Spleen (tissue), 11 donors: ENCODE data around the gene ZRANB1. TPM values are rescaled to one million over a fixed set of nuclear protein-coding genes. Genes with fewer than 3 reads are reported as not detected.

ENCODE experiments used
- DNase-seq: peaks from one replicate; pipeline ENCODE4 v3.0.0-alpha.2; 2020
- H3K27ac ChIP-seq, 8 donors: fragments of 200-600 bp; sonication (generic) in 7 of 8; 1 replicate in 4 of 8; 2 replicates in 4 of 8; pipeline versions ENCODE4 v1.5.0 to v1.8.0; 2016 to 2021; ENCODE audit warnings: inconsistent platforms in 4 of 8, mild to moderate bottlenecking in 4 of 8, moderate library complexity in 1 of 8
- H3K27me3 ChIP-seq, 7 donors: fragments of 200-600 bp; sonication (generic) in 6 of 7; replicated peaks in 1 of 7; 1 replicate in 4 of 7; 2 replicates in 3 of 7; pipeline versions ENCODE4 v1.5.0 to v1.8.0; 2016 to 2021; ENCODE audit warnings: inconsistent platforms in 3 of 7, mild to moderate bottlenecking in 1 of 7
- H3K36me3 ChIP-seq, 6 donors: fragments of 200-600 bp; sonication (generic) in 5 of 6; 1 replicate in 4 of 6; 2 replicates in 2 of 6; pipeline versions ENCODE4 v1.5.0 to v1.8.0; 2016 to 2021; ENCODE audit warnings: inconsistent platforms in 2 of 6
- H3K4me1 ChIP-seq, 6 donors: fragments of 200-600 bp; sonication (generic) in 5 of 6; 1 replicate in 3 of 6; 2 replicates in 3 of 6; pipeline versions ENCODE4 v1.5.0 to v1.8.0; 2016 to 2021; ENCODE audit warnings: inconsistent platforms in 3 of 6
- H3K4me3 ChIP-seq, 8 donors: fragments of 200-600 bp; sonication (generic) in 7 of 8; 1 replicate in 4 of 8; 2 replicates in 4 of 8; pipeline versions ENCODE4 v1.5.0 to v1.8.0; 2016 to 2021; ENCODE audit warnings: inconsistent platforms in 4 of 8, mild to moderate bottlenecking in 4 of 8, moderate library complexity in 2 of 8
- H3K9me3 ChIP-seq, 8 donors: fragments of 200-600 bp; sonication (generic) in 7 of 8; 1 replicate in 4 of 8; 2 replicates in 4 of 8; pipeline versions ENCODE4 v1.5.0 to v1.8.0; 2016 to 2021; ENCODE audit warnings: inconsistent platforms in 4 of 8
- CTCF ChIP-seq, 11 experiments: fragments of 200-600 bp in 7 of 11; fragments of 450-650 bp in 4 of 11; sonication (generic) in 4 of 11; IDR thresholded peaks in 8 of 11; conservative IDR thresholded peaks in 3 of 11; 1 replicate in 7 of 11; 2 replicates in 4 of 11; pipeline versions ENCODE4 v1.4.0 to v1.8.0; 2016 to 2021; ENCODE audit warnings: antibody characterized with exemption in 11 of 11, inconsistent platforms in 4 of 11, mild to moderate bottlenecking in 1 of 11
- POLR2A ChIP-seq, 3 donors: fragments of 450-650 bp; IDR thresholded peaks; one replicate each; pipeline ENCODE4 v1.5.1; 2017; ENCODE audit warnings: antibody characterized with exemption in 3 of 3, mild to moderate bottlenecking in 1 of 3
- POLR2AphosphoS5 ChIP-seq, 3 donors: sonication (generic); formaldehyde crosslinking; IDR thresholded peaks; one replicate each; pipeline ENCODE4 v1.5.1; 2017; ENCODE audit warnings: antibody characterized with exemption in 3 of 3
- WGBS, 5 donors: extraction: QIAGEN DNeasy Blood & Tissue Kit in 3 of 5; methylation state at CpG; one replicate each; pipeline versions ENCODE4 v1.1.5 to v1.1.7; 2013 to 2018; 5-methylcytosine and 5-hydroxymethylcytosine counted together
- intact Hi-C: fragments of 100-400 bp; cut with DNase I; formaldehyde crosslinking; loops from one replicate; pipeline ENCODE4 v1.15.0; 2023; ENCODE audit warnings: low total_unique reads
- polyA plus RNA-seq, 3 donors: library from polyadenylated mRNA; stranded (reverse); fragments of 200-250 nt; gene quantifications; one replicate each; pipeline ENCODE4 v1.2.1, GENCODE V29; 2013
- total RNA-seq, 7 donors: library from RNA; depleted of rRNA in 3 of 7; stranded (reverse); fragments of >200 nt in 3 of 7; fragmentation: NEBNext Ultra II Directional in 4 of 7; extraction: Animal tissue kit (Norgen Biotek cat#: 25700) in 4 of 7; gene quantifications; one replicate each; pipeline versions ENCODE4 v1.1.0 to v1.2.1, GENCODE V29; 2016 to 2021
- donor health status: healthy with polysubstance abuse.
- donor health status: DM: no; HTN: no; CAD: no; lungs with moderate emphysema.
- donor health status: DM: no; HTN: no; CAD: no.
- donor health status: Bipolar disorder and iron deficiency.
- donor health status: healthy.
- donor health status: DM: no; HTN: no; CAD: no.
- donor health status: DM: yes; HTN: yes; CAD: no.

ZRANB1 gene
- total and polyA plus RNA-seq, 10 donors = 5.0 to 28.8 (median 17.7) TPM

GRCh38 chr10:124977648-124978375 is 35.9 kb downstream of the ZRANB1 start:
- Histone ChIP-seq H3K27me3 (no peaks in the 10 kb centered on the region), H3K4me1 (peaks cover 0 to 33% (median 7%) of the 10 kb centered on the region in 6 donors), H3K36me3 (peaks cover 0 to 87% (median 34%) of the 10 kb centered on the region in 6 donors), H3K9me3 (no peaks in the 10 kb centered on the region), H3K4me3 (no peak overlapping the region), H3K27ac (peak overlapping the region in 1 of 8 donors; percentile 3)
- DNase-seq = no peak
- no peak for TF ChIP-seq CTCF (IDR thresholded peaks at IDR 0.05 in 8 of 11, conservative IDR thresholded peaks at IDR 0.05 in 3 of 11)
- intact Hi-C loops = no loop called here
- WGBS, 5 donors = 79 to 86% (median 85%) methylated on average over 4 of the region's 4 CpGs

- intact Hi-C loops = no loop called here
- TF ChIP-seq POLR2A (IDR thresholded peaks at IDR 0.05) (no peak), CTCF (IDR thresholded peaks at IDR 0.05 in 8 of 11, conservative IDR thresholded peaks at IDR 0.05 in 3 of 11) (no peak), POLR2AphosphoS5 (IDR thresholded peaks at IDR 0.05) (no peak)
- Histone ChIP-seq H3K4me3 (no peak overlapping the region), H3K9me3 (no peaks in the 10 kb centered on the region), H3K27me3 (no peaks in the 10 kb centered on the region), H3K4me1 (peaks cover 0 to 36% (median 8%) of the 10 kb centered on the region in 6 donors), H3K36me3 (peaks cover 0 to 87% (median 38%) of the 10 kb centered on the region in 6 donors), H3K27ac (no peak overlapping the region)
- WGBS, 5 donors = 91 to 95% (median 93%) methylated on average over 5 of the region's 5 CpGs
- no peak for DNase-seq
These were observed 36.4 kb downstream of the ZRANB1 start for GRCh38 chr10:124978376-124978725.

- TF ChIP-seq POLR2AphosphoS5 (IDR thresholded peaks at IDR 0.05) (peak in 1 of 3 donors; percentile 21), CTCF (IDR thresholded peaks at IDR 0.05 in 8 of 11, conservative IDR thresholded peaks at IDR 0.05 in 3 of 11) (no peak), POLR2A (IDR thresholded peaks at IDR 0.05) (no peak)
- no peak overlapping the region for H3K4me3 ChIP-seq
- intact Hi-C loops = no loop called here
- no peak for DNase-seq
- peaks cover 0 to 10% (median under 1%) of the 10 kb centered on the region in 6 donors for H3K4me1 ChIP-seq
- peaks cover 0 to 96% (median 46%) of the 10 kb centered on the region in 6 donors for H3K36me3 ChIP-seq
- WGBS, 5 donors = 51 to 65% (median 53%) methylated on average over 6 of the region's 6 CpGs
- H3K27ac ChIP-seq = peak overlapping the region in 3 of 8 donors; percentile 5 to 23 (median 21)
- H3K27me3 ChIP-seq = no peaks in the 10 kb centered on the region
- H3K9me3 ChIP-seq = no peaks in the 10 kb centered on the region
These were observed 41.4 kb downstream of the ZRANB1 start for GRCh38 chr10:124983321-124983720.

GRCh38 chr10:124984376-124984775 is 42.5 kb downstream of the ZRANB1 start:
- 91 to 98% (median 93%) methylated on average over 1 of the region's 1 CpG for WGBS, 5 donors
- H3K36me3 ChIP-seq = peaks cover 0 to 97% (median 46%) of the 10 kb centered on the region in 6 donors
- DNase-seq = no peak

More at GRCh38 chr10:124984376-124984775, 42.5 kb downstream of the ZRANB1 start:
- Histone ChIP-seq H3K9me3 (no peaks in the 10 kb centered on the region), H3K27ac (no peak overlapping the region), H3K4me1 (peaks cover 0 to 10% (median 0%) of the 10 kb centered on the region in 6 donors), H3K27me3 (no peaks in the 10 kb centered on the region), H3K4me3 (no peak overlapping the region)
- TF ChIP-seq CTCF (IDR thresholded peaks at IDR 0.05 in 8 of 11, conservative IDR thresholded peaks at IDR 0.05 in 3 of 11) (no peak), POLR2AphosphoS5 (IDR thresholded peaks at IDR 0.05) (no peak), POLR2A (IDR thresholded peaks at IDR 0.05) (no peak)
- intact Hi-C loops = no loop called here
